GM12891 (cell line): ENCODE results near the gene ELK4.

Experiments
- DNase-seq: peaks from one replicate; pipeline ENCODE4 v3.0.0; 2011; ENCODE audit warnings: low spot score; ENCODE audit not compliant: insufficient read length
- FAIRE-seq: peaks from 2 replicates; lab custom pipeline; 2011; peaks lifted over from hg19 to GRCh38; lab: Jason Lieb, UNC
- PAX5 ChIP-seq: IDR thresholded peaks from 2 replicates; pipeline ENCODE4 v1.6.1; 2011; ENCODE audit warnings: low read length, moderate library complexity, mild to moderate bottlenecking; ENCODE audit not compliant: insufficient read depth, severe bottlenecking
- POLR2A ChIP-seq: IDR thresholded peaks from 2 replicates; pipeline ENCODE4 v1.6.1; 2011; ENCODE audit warnings: low read depth, low read length, control low read depth
- POLR2AphosphoS5 ChIP-seq: IDR thresholded peaks from 2 replicates; pipeline ENCODE4 v1.6.1; 2011; ENCODE audit warnings: low read depth, low read length, control low read depth
- POU2F2 ChIP-seq: IDR thresholded peaks from 2 replicates; pipeline ENCODE4 v1.6.1; 2011; ENCODE audit warnings: low read depth, mild to moderate bottlenecking, control low read depth, low read length, moderate library complexity
- SPI1 ChIP-seq: IDR thresholded peaks from 2 replicates; pipeline ENCODE4 v1.6.1; 2011; ENCODE audit warnings: low read depth, low read length, control low read depth
- TAF1 ChIP-seq: IDR thresholded peaks from 2 replicates; pipeline ENCODE4 v1.6.1; 2011; ENCODE audit warnings: low read depth, low read length, control low read depth

The ELK4 gene

GRCh38 chr1:205665201-205666045 is 33.6 kb upstream of the ELK4 start:
- no peak for DNase-seq
- TF ChIP-seq POU2F2 (no peak), PAX5 (no peak), TAF1 (no peak), POLR2AphosphoS5 (no peak), SPI1 (no peak), POLR2A (no peak)
- peak; percentile 40 for FAIRE-seq

- FAIRE-seq (no peak), DNase-seq (no peak)
- TF ChIP-seq POU2F2 (no peak), POLR2A (no peak), SPI1 (no peak), POLR2AphosphoS5 (no peak), PAX5 (no peak), TAF1 (no peak)
These were observed 32.7 kb upstream of the ELK4 start for GRCh38 chr1:205664399-205665017.

- FAIRE-seq = no peak
- TF ChIP-seq SPI1 (no peak), PAX5 (no peak), POU2F2 (no peak), POLR2AphosphoS5 (no peak)
- DNase-seq = no peak
These were observed 31.6 kb upstream of the ELK4 start for GRCh38 chr1:205663286-205663936.

GRCh38 chr1:205662791-205663190 is 31.0 kb upstream of the ELK4 start:
- FAIRE-seq (no peak), DNase-seq (no peak)
- TF ChIP-seq POU2F2 (no peak), SPI1 (no peak), TAF1 (no peak), POLR2A (no peak), POLR2AphosphoS5 (no peak), PAX5 (no peak)

- TF ChIP-seq POLR2A = no peak
- DNase-seq = no peak
- FAIRE-seq = no peak
These were observed 30.4 kb upstream of the ELK4 start for GRCh38 chr1:205662135-205662738.

- DNase-seq (no peak), FAIRE-seq (no peak)
- TF ChIP-seq POLR2AphosphoS5 (no peak), POU2F2 (no peak), POLR2A (no peak), TAF1 (no peak), PAX5 (no peak), SPI1 (no peak)
These were observed 29.8 kb upstream of the ELK4 start for GRCh38 chr1:205661429-205662134.

- no peak for TF ChIP-seq SPI1
- no peak for TF ChIP-seq POU2F2
- no peak for TF ChIP-seq TAF1
- TF ChIP-seq POLR2A = no peak
- no peak for TF ChIP-seq POLR2AphosphoS5
- TF ChIP-seq PAX5 = no peak
- FAIRE-seq = no peak
- DNase-seq = no peak
These were observed 28.6 kb upstream of the ELK4 start for GRCh38 chr1:205660361-205660760.

- TF ChIP-seq POLR2AphosphoS5 (no peak), POU2F2 (0 out of 2 replicates have a peak, but pooled peaks have one; percentile 15)
- FAIRE-seq = peak; percentile 84
- peak; percentile 89 for DNase-seq
These were observed 27.3 kb upstream of the ELK4 start for GRCh38 chr1:205658943-205659581.
